MM.1S (cell line): ENCODE data around the gene LRRN2.

ENCODE experiments used
- CTCF ChIP-seq: fragments of 300-600 bp; sonication (generic); IDR thresholded peaks from 2 replicates; pipeline ENCODE4 v1.5.1; 2016; ENCODE audit warnings: antibody characterized with exemption, low read length, mixed read lengths
- EZH2 ChIP-seq: fragments of 300-600 bp; sonication (generic); optimal IDR thresholded peaks from 2 replicates; pipeline ENCODE3; 2017; ENCODE audit warnings: low read depth, mild to moderate bottlenecking, antibody characterized with exemption, low read length, mixed read lengths

GRCh38 chr1:204703268-204703664 is 17.7 kb upstream of the LRRN2 start:
- TF ChIP-seq CTCF = no peak
- TF ChIP-seq EZH2 = no peak
